HepG2 (cell line): ENCODE results near the gene RGL1. TPM values are rescaled to one million over a fixed set of nuclear protein-coding genes. Genes with fewer than 3 reads are reported as not detected.

Experiments used
- ATAC-seq: fragments of 200-7000 bp; cut with Tn5 transposase; 3 replicates; pipeline ENCODE4 v1.9.1; 2020; ENCODE audit warnings: mild to moderate bottlenecking, moderate library complexity
- BruUV-seq: library from RNA; stranded (reverse); fragments of 400-500 nt; replicated peaks from 2 replicates; lab custom pipeline; 2021; lab: Mats Ljungman, UMichigan
- CTCF ChIA-PET: fragments of 300-600 bp; formaldehyde crosslinking; extraction: SDS; loops from one replicate; lab custom pipeline; 2021; ENCODE audit warnings: low total read pairs, inconsistent platforms, low intra/inter-chr PET ratio; lab: Yijun Ruan, JAX
- POLR2A ChIA-PET: fragments of 350-600 bp; sonication (Branson Sonifier 250); formaldehyde crosslinking; loops from one replicate; lab custom pipeline; 2020; ENCODE audit warnings: antibody characterized with exemption, inconsistent platforms; lab: Yijun Ruan, JAX
- DNase-seq: peaks from one replicate; pipeline ENCODE4 v3.0.0-alpha.2; 2015; ENCODE audit warnings: low spot score
- FAIRE-seq: peaks from 3 replicates; lab custom pipeline; 2011; peaks lifted over from hg19 to GRCh38; lab: Jason Lieb, UNC
- H2AFZ ChIP-seq: one replicate; pipeline ENCODE4 v1.6.1; 2011; ENCODE audit warnings: low read length, inconsistent platforms
- H3K27ac ChIP-seq: fragments of 300-600 bp; 3 replicates; pipeline ENCODE4 v1.8.0; 2011; ENCODE audit warnings: mixed run types, mild to moderate bottlenecking, mixed read lengths, low read length, inconsistent platforms; ENCODE audit not compliant: insufficient read depth; ENCODE audit errors: extremely low read length
- H3K27me3 ChIP-seq, 2 experiments: fragments of 200-600 bp in 1 of 2; 2 replicates in 1 of 2; 3 replicates in 1 of 2; pipeline versions ENCODE4 v1.6.0 to v1.8.0; 2011; ENCODE audit warnings: low read length in 2 of 2, mild to moderate bottlenecking in 2 of 2, moderate library complexity in 2 of 2, inconsistent platforms in 1 of 2; ENCODE audit not compliant: insufficient read depth in 2 of 2, control insufficient read depth in 1 of 2
- H3K36me3 ChIP-seq, 2 experiments: fragments of 200-600 bp in 1 of 2; replicated peaks in 1 of 2; 2 replicates in 1 of 2; 3 replicates in 1 of 2; pipeline versions ENCODE4 v1.5.1 to v1.8.0; 2011; ENCODE audit warnings: low read length in 2 of 2, inconsistent platforms in 1 of 2; ENCODE audit not compliant: insufficient read depth in 2 of 2, control insufficient read depth in 1 of 2
- H3K4me1 ChIP-seq: 2 replicates; pipeline ENCODE4 v1.5.1; 2012; ENCODE audit warnings: low read length, inconsistent platforms; ENCODE audit not compliant: insufficient read depth
- H3K4me2 ChIP-seq: 2 replicates; pipeline ENCODE4 v1.6.0; 2011; ENCODE audit warnings: low read depth, low read length, inconsistent platforms
- H3K4me3 ChIP-seq, 3 experiments: fragments of 200-600 bp in 1 of 3; sonication (generic), shearing (Covaris generic) in 1 of 3; replicated peaks in 1 of 3; 2 replicates each; pipeline ENCODE4 v1.5.1; 2011 to 2016; ENCODE audit warnings: low read length in 3 of 3, inconsistent platforms in 2 of 3, low read depth in 2 of 3, mild to moderate bottlenecking in 2 of 3, control low read depth in 1 of 3, mixed read lengths in 1 of 3; ENCODE audit not compliant: insufficient read depth in 1 of 3
- H3K79me2 ChIP-seq: one replicate; pipeline ENCODE4 v1.6.1; 2011; ENCODE audit warnings: low read length, inconsistent platforms; ENCODE audit not compliant: insufficient read depth
- H3K9ac ChIP-seq: 2 replicates; pipeline ENCODE4 v1.6.0; 2011; ENCODE audit warnings: mild to moderate bottlenecking, low read depth, low read length, inconsistent platforms; ENCODE audit not compliant: insufficient read depth
- H3K9me3 ChIP-seq: 2 replicates; pipeline ENCODE4 v1.5.1; 2012; ENCODE audit warnings: mild to moderate bottlenecking, low read length
- H4K20me1 ChIP-seq: 2 replicates; pipeline ENCODE4 v1.6.0; 2011; ENCODE audit warnings: inconsistent platforms, mild to moderate bottlenecking, low read length, moderate library complexity; ENCODE audit not compliant: insufficient read depth
- HHEX ChIP-seq: IDR thresholded peaks from 2 replicates; pipeline ENCODE4 v1.6.1; 2016; ENCODE audit warnings: control low read depth
- ISL2 ChIP-seq: sonication (generic); formaldehyde crosslinking; IDR thresholded peaks from 2 replicates; pipeline ENCODE4 v1.5.0; 2020; ENCODE audit warnings: missing genetic modification reagents
- KLF9 ChIP-seq: IDR thresholded peaks from 2 replicates; pipeline ENCODE4 v1.6.1; 2016; ENCODE audit warnings: low read depth
- MATR3 ChIP-seq: sonication (generic); formaldehyde crosslinking; IDR thresholded peaks from 2 replicates; pipeline ENCODE4 v1.4.0; 2020; ENCODE audit warnings: missing genetic modification reagents
- PHF21A ChIP-seq: sonication (generic); formaldehyde crosslinking; IDR thresholded peaks from 2 replicates; pipeline ENCODE4 v1.5.0; 2020; ENCODE audit warnings: mild to moderate bottlenecking, missing genetic modification reagents
- TEAD3 ChIP-seq: optimal IDR thresholded peaks from 2 replicates; pipeline ENCODE3; 2016; ENCODE audit warnings: borderline replicate concordance
- ZNF746 ChIP-seq: sonication (generic); formaldehyde crosslinking; IDR thresholded peaks from 2 replicates; pipeline ENCODE4 v1.8.0; 2022; ENCODE audit warnings: mild to moderate bottlenecking, missing genetic modification reagents
- WGBS: methylation state at CpG from one replicate; pipeline ENCODE4 v1.1.6; 2017; ENCODE audit warnings: low lambda C conversion rate; 5-methylcytosine and 5-hydroxymethylcytosine counted together
- in situ Hi-C: cut with HindIII; loops from 2 replicates; pipeline ENCODE4 v1.10.0; 2017; ENCODE audit warnings: low pct_unique_long_range_greater_than_20kb; ENCODE audit not compliant: extremely low pct_ligation_motif_present
- intact Hi-C: fragments of 100-400 bp; cut with micrococcal nuclease; formaldehyde crosslinking; loops from one replicate; pipeline ENCODE4 v1.10.0; 2022; ENCODE audit not compliant: unreplicated experiment
- polyA plus RNA-seq, 8 experiments: library from polyadenylated mRNA; depleted of rRNA in 3 of 8; stranded (reverse) in 7 of 8; unstranded in 1 of 8; fragments of >200 nt; fragmentation: Illumina TruSeq in 4 of 8; extraction: Trizol in 4 of 8; gene quantifications; 2 replicates each; pipeline versions ENCODE4 v1.2.1 to v1.2.3, GENCODE V29; 2011 to 2016; ENCODE audit warnings: low read depth in 4 of 8, missing spikeins in 1 of 8, mixed read lengths in 1 of 8; ENCODE audit not compliant: insufficient read depth in 1 of 8
- total RNA-seq, 5 experiments: library from RNA; depleted of rRNA; stranded (reverse); fragments of >200 nt; fragmentation: Illumina TruSeq; extraction: Trizol; gene quantifications; 2 replicates each; pipeline ENCODE4 v1.2.3, GENCODE V29; 2016; ENCODE audit warnings: low read depth in 1 of 5
- TF ChIP-seq, protein P1 (sequence below): sonication (generic); formaldehyde crosslinking; IDR thresholded peaks from 2 replicates; pipeline ENCODE4 v1.5.0; 2020; ENCODE audit warnings: missing genetic modification reagents
- TF ChIP-seq, protein P2 (sequence below): sonication (generic); formaldehyde crosslinking; IDR thresholded peaks from 2 replicates; pipeline ENCODE4 v1.5.0; 2020; ENCODE audit warnings: missing genetic modification reagents, mild to moderate bottlenecking, borderline replicate concordance
- TF ChIP-seq, protein P3 (sequence below): sonication (generic); formaldehyde crosslinking; IDR thresholded peaks from 2 replicates; pipeline ENCODE4 v1.4.0; 2020; ENCODE audit warnings: missing genetic modification reagents
- TF ChIP-seq, protein P4 (sequence below): sonication (generic); formaldehyde crosslinking; IDR thresholded peaks from one replicate; pipeline ENCODE4 v1.5.1; 2020; ENCODE audit warnings: mild to moderate bottlenecking, missing genetic modification reagents; ENCODE audit errors: not compliant biosample characterization
- TF ChIP-seq, protein P5 (sequence below): IDR thresholded peaks from 2 replicates; pipeline ENCODE4 v1.6.1; 2016; ENCODE audit warnings: low read depth, control low read depth

Gene RGL1
- total and polyA plus RNA-seq, 2 of the 13 experiments (the other 11 are each of a cell fraction or from before 2014, with no cell fraction given) = 3.5 to 4.7 TPM

DNA sequence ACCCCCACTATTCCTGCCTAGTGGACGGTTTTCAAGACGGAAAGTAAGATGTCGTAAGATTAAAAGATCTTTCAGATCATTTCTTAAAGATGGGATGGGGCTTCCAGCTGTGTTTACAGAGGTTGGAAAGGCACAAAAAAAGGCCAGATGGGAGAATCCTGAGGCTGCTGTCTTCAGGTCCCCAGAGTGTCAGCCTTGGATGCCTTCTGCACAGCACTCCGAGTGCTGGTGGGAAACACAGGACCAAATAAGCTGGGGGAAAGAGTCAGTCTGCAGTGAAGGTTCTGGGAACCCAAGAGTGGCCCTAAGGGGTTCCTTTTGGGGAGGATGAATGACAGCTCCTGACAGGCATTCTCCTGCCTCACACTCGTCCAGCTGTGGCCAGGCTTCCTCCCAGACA is 136.1 kb downstream of the RGL1 start:
- H3K27me3 ChIP-seq = no peaks in the 10 kb centered on the region
- no peaks in the 10 kb centered on the region for H3K36me3 ChIP-seq
- no peaks in the 10 kb centered on the region for H3K9me3 ChIP-seq
- H3K27ac ChIP-seq = no peak overlapping the region
- peaks cover 12% of the 10 kb centered on the region for H3K4me1 ChIP-seq
- POLR2A ChIA-PET = no interaction called here
- H2AFZ ChIP-seq = no peak overlapping the region
- intact Hi-C loops = loop anchor here (10.0 kb wide), 1 partner anchor 84 kb away; no protein-coding TSS in a partner anchor
- WGBS = 63% methylated on average over 4 of the region's 5 CpGs
- DNase-seq (no peak), ATAC-seq (no peak), FAIRE-seq (no peak)
- H3K9ac ChIP-seq = no peak overlapping the region
- in situ Hi-C loops = loop anchor here (25.0 kb wide), 1 partner anchor 271 kb away; no protein-coding TSS in a partner anchor
- no peaks in the 10 kb centered on the region for H3K79me2 ChIP-seq
- no TSS peak for BruUV-seq
- no peak overlapping the region for H3K4me3 ChIP-seq
- no peak overlapping the region for H3K4me2 ChIP-seq
- CTCF ChIA-PET = no interaction called here
- no peaks in the 10 kb centered on the region for H4K20me1 ChIP-seq
- TF ChIP-seq TEAD3 (no peak), PHF21A (CRISPR knock-in tag) (no peak), ZNF746 (CRISPR knock-in tag) (no peak), MATR3 (CRISPR knock-in tag) (no peak), ISL2 (CRISPR knock-in tag) (no peak), HHEX (no peak), KLF9 (CRISPR knock-in tag) (no peak)
- TF ChIP-seq, protein P1, sequence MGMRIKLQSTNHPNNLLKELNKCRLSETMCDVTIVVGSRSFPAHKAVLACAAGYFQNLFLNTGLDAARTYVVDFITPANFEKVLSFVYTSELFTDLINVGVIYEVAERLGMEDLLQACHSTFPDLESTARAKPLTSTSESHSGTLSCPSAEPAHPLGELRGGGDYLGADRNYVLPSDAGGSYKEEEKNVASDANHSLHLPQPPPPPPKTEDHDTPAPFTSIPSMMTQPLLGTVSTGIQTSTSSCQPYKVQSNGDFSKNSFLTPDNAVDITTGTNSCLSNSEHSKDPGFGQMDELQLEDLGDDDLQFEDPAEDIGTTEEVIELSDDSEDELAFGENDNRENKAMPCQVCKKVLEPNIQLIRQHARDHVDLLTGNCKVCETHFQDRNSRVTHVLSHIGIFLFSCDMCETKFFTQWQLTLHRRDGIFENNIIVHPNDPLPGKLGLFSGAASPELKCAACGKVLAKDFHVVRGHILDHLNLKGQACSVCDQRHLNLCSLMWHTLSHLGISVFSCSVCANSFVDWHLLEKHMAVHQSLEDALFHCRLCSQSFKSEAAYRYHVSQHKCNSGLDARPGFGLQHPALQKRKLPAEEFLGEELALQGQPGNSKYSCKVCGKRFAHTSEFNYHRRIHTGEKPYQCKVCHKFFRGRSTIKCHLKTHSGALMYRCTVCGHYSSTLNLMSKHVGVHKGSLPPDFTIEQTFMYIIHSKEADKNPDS (CRISPR knock-in tag) = no peak
- TF ChIP-seq, protein P2, sequence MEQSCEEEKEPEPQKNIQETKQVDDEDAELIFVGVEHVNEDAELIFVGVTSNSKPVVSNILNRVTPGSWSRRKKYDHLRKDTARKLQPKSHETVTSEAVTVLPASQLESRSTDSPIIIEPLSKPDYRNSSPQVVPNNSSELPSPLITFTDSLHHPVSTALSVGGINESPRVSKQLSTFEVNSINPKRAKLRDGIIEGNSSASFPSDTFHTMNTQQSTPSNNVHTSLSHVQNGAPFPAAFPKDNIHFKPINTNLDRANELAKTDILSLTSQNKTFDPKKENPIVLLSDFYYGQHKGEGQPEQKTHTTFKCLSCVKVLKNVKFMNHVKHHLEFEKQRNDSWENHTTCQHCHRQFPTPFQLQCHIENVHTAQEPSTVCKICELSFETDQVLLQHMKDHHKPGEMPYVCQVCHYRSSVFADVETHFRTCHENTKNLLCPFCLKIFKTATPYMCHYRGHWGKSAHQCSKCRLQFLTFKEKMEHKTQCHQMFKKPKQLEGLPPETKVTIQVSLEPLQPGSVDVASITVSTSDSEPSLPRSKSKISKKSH (CRISPR knock-in tag) = no peak
- TF ChIP-seq, protein P3, sequence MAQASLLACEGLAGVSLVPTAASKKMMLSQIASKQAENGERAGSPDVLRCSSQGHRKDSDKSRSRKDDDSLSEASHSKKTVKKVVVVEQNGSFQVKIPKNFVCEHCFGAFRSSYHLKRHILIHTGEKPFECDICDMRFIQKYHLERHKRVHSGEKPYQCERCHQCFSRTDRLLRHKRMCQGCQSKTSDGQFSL (CRISPR knock-in tag) = no peak
- TF ChIP-seq, protein P4, sequence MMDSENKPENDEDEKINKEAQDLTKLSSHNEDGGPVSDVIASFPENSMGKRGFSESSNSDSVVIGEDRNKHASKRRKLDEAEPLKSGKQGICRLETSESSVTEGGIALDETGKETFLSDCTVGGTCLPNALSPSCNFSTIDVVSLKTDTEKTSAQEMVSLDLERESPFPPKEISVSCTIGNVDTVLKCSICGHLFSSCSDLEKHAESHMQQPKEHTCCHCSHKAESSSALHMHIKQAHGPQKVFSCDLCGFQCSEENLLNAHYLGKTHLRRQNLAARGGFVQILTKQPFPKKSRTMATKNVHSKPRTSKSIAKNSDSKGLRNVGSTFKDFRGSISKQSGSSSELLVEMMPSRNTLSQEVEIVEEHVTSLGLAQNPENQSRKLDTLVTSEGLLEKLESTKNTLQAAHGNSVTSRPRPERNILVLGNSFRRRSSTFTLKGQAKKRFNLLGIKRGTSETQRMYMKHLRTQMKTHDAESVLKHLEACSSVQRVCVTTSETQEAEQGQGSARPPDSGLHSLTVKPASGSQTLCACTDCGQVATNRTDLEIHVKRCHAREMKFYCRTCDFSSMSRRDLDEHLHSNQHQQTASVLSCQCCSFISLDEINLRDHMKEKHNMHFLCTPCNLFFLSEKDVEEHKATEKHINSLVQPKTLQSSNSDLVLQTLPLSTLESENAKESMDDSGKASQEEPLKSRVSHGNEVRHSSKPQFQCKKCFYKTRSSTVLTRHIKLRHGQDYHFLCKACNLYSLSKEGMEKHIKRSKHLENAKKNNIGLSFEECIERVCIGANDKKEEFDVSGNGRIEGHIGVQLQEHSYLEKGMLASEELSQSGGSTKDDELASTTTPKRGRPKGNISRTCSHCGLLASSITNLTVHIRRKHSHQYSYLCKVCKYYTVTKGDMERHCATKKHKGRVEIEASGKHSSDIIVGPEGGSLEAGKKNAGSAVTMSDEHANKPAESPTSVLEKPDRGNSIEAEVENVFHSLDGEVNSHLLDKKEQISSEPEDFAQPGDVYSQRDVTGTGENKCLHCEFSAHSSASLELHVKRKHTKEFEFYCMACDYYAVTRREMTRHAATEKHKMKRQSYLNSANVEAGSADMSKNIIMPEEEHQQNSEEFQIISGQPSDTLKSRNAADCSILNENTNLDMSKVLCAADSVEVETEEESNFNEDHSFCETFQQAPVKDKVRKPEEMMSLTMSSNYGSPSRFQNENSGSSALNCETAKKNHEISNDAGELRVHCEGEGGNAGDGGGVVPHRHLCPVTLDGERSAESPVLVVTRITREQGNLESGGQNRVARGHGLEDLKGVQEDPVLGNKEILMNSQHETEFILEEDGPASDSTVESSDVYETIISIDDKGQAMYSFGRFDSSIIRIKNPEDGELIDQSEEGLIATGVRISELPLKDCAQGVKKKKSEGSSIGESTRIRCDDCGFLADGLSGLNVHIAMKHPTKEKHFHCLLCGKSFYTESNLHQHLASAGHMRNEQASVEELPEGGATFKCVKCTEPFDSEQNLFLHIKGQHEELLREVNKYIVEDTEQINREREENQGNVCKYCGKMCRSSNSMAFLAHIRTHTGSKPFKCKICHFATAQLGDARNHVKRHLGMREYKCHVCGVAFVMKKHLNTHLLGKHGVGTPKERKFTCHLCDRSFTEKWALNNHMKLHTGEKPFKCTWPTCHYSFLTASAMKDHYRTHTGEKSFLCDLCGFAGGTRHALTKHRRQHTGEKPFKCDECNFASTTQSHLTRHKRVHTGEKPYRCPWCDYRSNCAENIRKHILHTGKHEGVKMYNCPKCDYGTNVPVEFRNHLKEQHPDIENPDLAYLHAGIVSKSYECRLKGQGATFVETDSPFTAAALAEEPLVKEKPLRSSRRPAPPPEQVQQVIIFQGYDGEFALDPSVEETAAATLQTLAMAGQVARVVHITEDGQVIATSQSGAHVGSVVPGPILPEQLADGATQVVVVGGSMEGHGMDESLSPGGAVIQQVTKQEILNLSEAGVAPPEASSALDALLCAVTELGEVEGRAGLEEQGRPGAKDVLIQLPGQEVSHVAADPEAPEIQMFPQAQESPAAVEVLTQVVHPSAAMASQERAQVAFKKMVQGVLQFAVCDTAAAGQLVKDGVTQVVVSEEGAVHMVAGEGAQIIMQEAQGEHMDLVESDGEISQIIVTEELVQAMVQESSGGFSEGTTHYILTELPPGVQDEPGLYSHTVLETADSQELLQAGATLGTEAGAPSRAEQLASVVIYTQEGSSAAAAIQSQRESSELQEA (CRISPR knock-in tag) = no peak
- TF ChIP-seq, protein P5, sequence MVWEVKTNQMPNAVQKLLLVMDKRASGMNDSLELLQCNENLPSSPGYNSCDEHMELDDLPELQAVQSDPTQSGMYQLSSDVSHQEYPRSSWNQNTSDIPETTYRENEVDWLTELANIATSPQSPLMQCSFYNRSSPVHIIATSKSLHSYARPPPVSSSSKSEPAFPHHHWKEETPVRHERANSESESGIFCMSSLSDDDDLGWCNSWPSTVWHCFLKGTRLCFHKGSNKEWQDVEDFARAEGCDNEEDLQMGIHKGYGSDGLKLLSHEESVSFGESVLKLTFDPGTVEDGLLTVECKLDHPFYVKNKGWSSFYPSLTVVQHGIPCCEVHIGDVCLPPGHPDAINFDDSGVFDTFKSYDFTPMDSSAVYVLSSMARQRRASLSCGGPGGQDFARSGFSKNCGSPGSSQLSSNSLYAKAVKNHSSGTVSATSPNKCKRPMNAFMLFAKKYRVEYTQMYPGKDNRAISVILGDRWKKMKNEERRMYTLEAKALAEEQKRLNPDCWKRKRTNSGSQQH (CRISPR knock-in tag) = no peak
